CD4-positive, alpha-beta memory T cell (primary cell): Measurements from ENCODE around the gene PPT2. TPM values are rescaled to one million over a fixed set of nuclear protein-coding genes. Genes with fewer than 3 reads are reported as not detected.

Experiments
- CTCF ChIA-PET: fragments of 350-600 bp; sonication (Branson Sonifier 250); formaldehyde crosslinking; loops from one replicate; lab custom pipeline; 2021; ENCODE audit warnings: inconsistent platforms; ENCODE audit not compliant: partially characterized antibody; lab: Charles Lee
- POLR2A ChIA-PET: fragments of 350-600 bp; sonication (Branson Sonifier 250); formaldehyde crosslinking; loops from one replicate; lab custom pipeline; 2021; ENCODE audit not compliant: partially characterized antibody; lab: Charles Lee
- DNase-seq, 5 donors: peaks; one replicate each; pipeline versions ENCODE4 v3.0.0 to v3.0.0-alpha.2; 2020 to 2022; ENCODE audit warnings: mixed read lengths in 1 of 5
- H3K27ac ChIP-seq: one replicate; pipeline ENCODE4 v1.7.0; 2013; ENCODE audit warnings: low read depth, low read length
- H3K27me3 ChIP-seq: 2 replicates; pipeline ENCODE4 v1.7.0; 2013; ENCODE audit warnings: mild to moderate bottlenecking, low read length, moderate library complexity; ENCODE audit not compliant: insufficient read depth
- H3K36me3 ChIP-seq: 2 replicates; pipeline ENCODE4 v1.7.0; 2013; ENCODE audit warnings: mild to moderate bottlenecking, low read length, moderate library complexity; ENCODE audit not compliant: insufficient read depth
- H3K4me1 ChIP-seq: 2 replicates; pipeline ENCODE4 v1.7.0; 2013; ENCODE audit warnings: mild to moderate bottlenecking, low read length, moderate library complexity; ENCODE audit not compliant: insufficient read depth
- H3K4me3 ChIP-seq, 2 donors: one replicate each; pipeline ENCODE4 v1.7.0; 2013; ENCODE audit warnings: low read length in 2 of 2, mild to moderate bottlenecking in 1 of 2
- H3K9me3 ChIP-seq, 2 donors: one replicate each; pipeline ENCODE4 v1.7.0; 2013; ENCODE audit warnings: low read length in 2 of 2, control low read depth in 1 of 2; ENCODE audit not compliant: control insufficient read depth in 1 of 2
- H3K27ac Mint-ChIP-seq, 7 donors: one replicate each; pipeline ENCODE4 v1.8.0; 2020 to 2021; ENCODE audit warnings: mixed read lengths in 7 of 7, mild to moderate bottlenecking in 6 of 7, inconsistent platforms in 3 of 7, moderate library complexity in 3 of 7
- H3K27me3 Mint-ChIP-seq, 2 donors: one replicate each; pipeline ENCODE4 v1.8.0; 2020 to 2021; ENCODE audit warnings: mixed read lengths in 2 of 2
- H3K36me3 Mint-ChIP-seq, 2 donors: one replicate each; pipeline ENCODE4 v1.8.0; 2020 to 2021; ENCODE audit warnings: mixed read lengths in 2 of 2, inconsistent platforms in 1 of 2, mild to moderate bottlenecking in 1 of 2
- H3K4me1 Mint-ChIP-seq, 4 donors: one replicate each; pipeline ENCODE4 v1.8.0; 2020 to 2021; ENCODE audit warnings: mixed read lengths in 4 of 4, mild to moderate bottlenecking in 1 of 4
- H3K4me3 Mint-ChIP-seq, 8 donors: one replicate each; pipeline ENCODE4 v1.8.0; 2020 to 2021; ENCODE audit warnings: mixed read lengths in 8 of 8, mild to moderate bottlenecking in 7 of 8, moderate library complexity in 6 of 8, inconsistent platforms in 3 of 8
- H3K9me3 Mint-ChIP-seq, 8 donors: one replicate each; pipeline ENCODE4 v1.8.0; 2020 to 2021; ENCODE audit warnings: mixed read lengths in 8 of 8, mild to moderate bottlenecking in 5 of 8, inconsistent platforms in 3 of 8, moderate library complexity in 1 of 8
- intact Hi-C: fragments of 100-400 bp; cut with micrococcal nuclease; formaldehyde crosslinking; loops from one replicate; pipeline ENCODE4 v1.15.1; 2023
- polyA plus RNA-seq, 2 donors: library from polyadenylated mRNA; unstranded; fragments of 300-500 nt; fragmentation: Illumina TruSeq; gene quantifications; one replicate each; pipeline ENCODE4 v1.2.3, GENCODE V29; 2021
- total RNA-seq, 2 experiments: library from RNA; stranded (reverse); gene quantifications; one replicate each; pipeline ENCODE4 v1.2.3, GENCODE V29; 2021

Gene PPT2
- total and polyA plus RNA-seq, 4 experiments from 2014 or later: 3.8 to 15.4 (median 8.2) TPM

GRCh38 chr6:32177788-32178546 is 24.0 kb downstream of the PPT2 start, which contains the start of gene RNF5:
Gene RNF5 (plus strand): TSS chr6:32178405. CDS start chr6:32178512, 107 bp downstream.
- CTCF ChIA-PET: interaction anchor here (0.5 to 1.6 kb wide), 4 partner anchors 10 to 59 kb away, joined by 3 to 5 read pairs (median 4); partner anchors contain the start of gene GPSM3

GRCh38 chr6:32178547-32179440 is 24.9 kb downstream of the PPT2 start:
- Histone ChIP-seq H3K4me3 (peak overlapping the region; percentile 64 to 74), H3K9me3 (no peaks in the 10 kb centered on the region), H3K27ac (peak overlapping the region; percentile 91), H3K36me3 (peaks cover 32% of the 10 kb centered on the region), H3K27me3 (no peaks in the 10 kb centered on the region), H3K4me1 (peaks cover 79% of the 10 kb centered on the region)
- peaks cover 10 to 37% of the 10 kb centered on the region in 2 donors for H3K36me3 Mint-ChIP-seq
- H3K4me3 Mint-ChIP-seq: peak overlapping the region; percentile 92 to 100 (median 96)
- ChIA-PET POLR2A (interaction anchor here (0.6 to 8.4 kb wide), 6 partner anchors 13 to 793 kb away, joined by 3 to 408 read pairs (median 4); partner anchors contain the start of genes ATF6B, FKBPL, GPSM3 and PBX2), CTCF (interaction anchor here (1.1 to 2.7 kb wide), 7 partner anchors 9 to 60 kb away, joined by 3 to 18 read pairs (median 3); partner anchors contain the start of genes ATF6B, GPSM3 and PBX2)
- peak overlapping the region; percentile 97 to 100 (median 99) for H3K27ac Mint-ChIP-seq
- no peaks in the 10 kb centered on the region for H3K27me3 Mint-ChIP-seq
- intact Hi-C loops: loop anchor here (1.0 to 5.0 kb wide), 5 partner anchors 12 to 794 kb away; partner anchors contain the start of genes ATF6B, EHMT2 and PBX2
- H3K4me1 Mint-ChIP-seq: peaks cover 42 to 76% (median 59%) of the 10 kb centered on the region in 4 donors
- peak in 1 of 5 donors; percentile 24 for DNase-seq
- no peaks in the 10 kb centered on the region for H3K9me3 Mint-ChIP-seq

More at GRCh38 chr6:32177788-32178546, 24.0 kb downstream of the PPT2 start, which contains the start of gene RNF5:
- Mint-ChIP-seq H3K4me3 (peak within 1 kb of the TSS; percentile 92 to 100 (median 96)), H3K9me3 (no peaks in the 10 kb centered on the region), H3K27me3 (no peaks in the 10 kb centered on the region), H3K36me3 (peaks cover 10 to 31% of the 10 kb centered on the region in 2 donors), H3K4me1 (peaks cover 50 to 84% (median 66%) of the 10 kb centered on the region in 4 donors), H3K27ac (peak within 1 kb of the TSS; percentile 97 to 100 (median 99))
- intact Hi-C loops: loop anchor here (1.0 to 5.0 kb wide), 6 partner anchors 12 to 794 kb away; partner anchors contain the start of genes ATF6B, EHMT2, GPANK1 and PBX2
- POLR2A ChIA-PET: interaction anchor here (0.6 to 8.4 kb wide), 16 partner anchors 10 to 793 kb away, joined by 3 to 408 read pairs (median 4); partner anchors contain the start of genes ATF6B, EGFL8, EHMT2 and FKBPL
- Histone ChIP-seq H3K9me3 (no peaks in the 10 kb centered on the region), H3K27ac (peak within 1 kb of the TSS; percentile 91), H3K4me3 (peak within 1 kb of the TSS; percentile 74 to 87), H3K36me3 (peaks cover 24% of the 10 kb centered on the region), H3K27me3 (no peaks in the 10 kb centered on the region), H3K4me1 (peaks cover 79% of the 10 kb centered on the region)
- DNase-seq: peak; percentile 96 to 99 (median 98)

GRCh38 chr6:32179766-32180405 is 25.9 kb downstream of the PPT2 start:
- ChIA-PET CTCF (interaction anchor here (0.6 to 2.7 kb wide), 7 partner anchors 10 to 1129 kb away, joined by 3 to 18 read pairs (median 5); partner anchors contain the start of genes GPSM3 and PBX2), POLR2A (interaction anchor here (0.5 to 8.4 kb wide), 4 partner anchors 11 to 792 kb away, joined by 3 to 408 read pairs (median 4); partner anchors contain the start of genes ATF6B, GPSM3 and PBX2)
- Mint-ChIP-seq H3K9me3 (no peaks in the 10 kb centered on the region), H3K36me3 (peaks cover 10 to 40% of the 10 kb centered on the region in 2 donors), H3K27ac (peak overlapping the region; percentile 79 to 100 (median 98)), H3K4me1 (peaks cover 33 to 65% (median 48%) of the 10 kb centered on the region in 4 donors), H3K27me3 (no peaks in the 10 kb centered on the region), H3K4me3 (peak overlapping the region in 7 of 8 donors; percentile 21 to 99 (median 47))
- H3K27ac ChIP-seq: peak overlapping the region; percentile 91
- DNase-seq: peak in 1 of 5 donors; percentile 31
- no peaks in the 10 kb centered on the region for H3K9me3 ChIP-seq
- intact Hi-C loops: loop anchor here (5.0 kb wide), 2 partner anchors 283 to 792 kb away; partner anchors contain the start of gene EHMT2
- H3K4me3 ChIP-seq: no peak overlapping the region
- peaks cover 76% of the 10 kb centered on the region for H3K4me1 ChIP-seq
- H3K36me3 ChIP-seq: peaks cover 38% of the 10 kb centered on the region
- no peaks in the 10 kb centered on the region for H3K27me3 ChIP-seq

GRCh38 chr6:32181148-32181702 is 27.3 kb downstream of the PPT2 start:
- Histone ChIP-seq H3K36me3 (peaks cover 43% of the 10 kb centered on the region), H3K4me3 (no peak overlapping the region), H3K27me3 (no peaks in the 10 kb centered on the region), H3K4me1 (peaks cover 75% of the 10 kb centered on the region), H3K9me3 (no peaks in the 10 kb centered on the region), H3K27ac (no peak overlapping the region)
- Mint-ChIP-seq H3K27me3 (no peaks in the 10 kb centered on the region), H3K9me3 (no peaks in the 10 kb centered on the region), H3K36me3 (peaks cover 19 to 46% of the 10 kb centered on the region in 2 donors), H3K27ac (peak overlapping the region in 5 of 7 donors; percentile 42 to 81 (median 78)), H3K4me3 (no peak overlapping the region), H3K4me1 (peaks cover 35 to 63% (median 48%) of the 10 kb centered on the region in 4 donors)
- ChIA-PET POLR2A (interaction anchor here (1.7 to 8.4 kb wide), 2 partner anchors 10 to 52 kb away, joined by 5 to 408 read pairs; partner anchors contain the start of genes FKBPL, GPSM3 and PBX2), CTCF (interaction anchor here (1.2 to 2.7 kb wide), 2 partner anchors 9 to 12 kb away, joined by 3 to 18 read pairs; partner anchors contain the start of gene PBX2)
- intact Hi-C loops: no loop called here
- no peak for DNase-seq

- Mint-ChIP-seq H3K4me3 (no peak overlapping the region), H3K9me3 (peaks cover 0 to 2% (median 0%) of the 10 kb centered on the region in 8 donors), H3K36me3 (peaks cover 27 to 54% of the 10 kb centered on the region in 2 donors), H3K27me3 (no peaks in the 10 kb centered on the region), H3K4me1 (peaks cover 35 to 63% (median 48%) of the 10 kb centered on the region in 4 donors), H3K27ac (peak overlapping the region in 3 of 7 donors; percentile 50 to 81 (median 62))
- POLR2A ChIA-PET: interaction anchor here (1.7 to 8.4 kb wide), 2 partner anchors 9 to 52 kb away, joined by 5 to 408 read pairs; partner anchors contain the start of genes FKBPL, GPSM3 and PBX2
- no peak overlapping the region for H3K27ac ChIP-seq
- DNase-seq: peak in 1 of 5 donors; percentile 20
- peaks cover 51% of the 10 kb centered on the region for H3K36me3 ChIP-seq
- peaks cover 75% of the 10 kb centered on the region for H3K4me1 ChIP-seq
- CTCF ChIA-PET: interaction anchor here (0.5 to 1.6 kb wide), 3 partner anchors 13 to 88 kb away, joined by 3 to 4 read pairs (median 3); no protein-coding TSS in a partner anchor
- no peak overlapping the region for H3K4me3 ChIP-seq
- intact Hi-C loops: no loop called here
- H3K27me3 ChIP-seq: no peaks in the 10 kb centered on the region
- no peaks in the 10 kb centered on the region for H3K9me3 ChIP-seq
Measured at GRCh38 chr6:32181915-32182529, 28.1 kb downstream of the PPT2 start.
